ENCODE results near the gene KREMEN2. TPM values are rescaled to one million over a fixed set of nuclear protein-coding genes. Genes with fewer than 3 reads are reported as not detected.

KREMEN2 gene
- total and polyA plus RNA-seq, 4 donors, result 0.06 to 0.15 (median 0.14) TPM; not detected in 1

GRCh38 chr16:3012828-3013420 lies 48.8 kb downstream of the KREMEN2 start, which contains the start of gene CLDN9:
TSS of gene CLDN9 (plus strand) at chr16:3012923. CDS start at chr16:3013363, 440 bp downstream.
- H3K9ac ChIP-seq (ENCODE audit: insufficient read depth in 1 of 2, low read length in 2 of 2), result peak within 1 kb of the TSS in 1 of 2 donors; percentile 19
- peaks cover 0 to 49% (median 4%) of the 10 kb centered on the region in 5 donors for H3K4me1 ChIP-seq (ENCODE audit: control insufficient read depth in 5 of 5, insufficient read depth in 5 of 5, low read length in 5 of 5)
- TF ChIP-seq CTCF (IDR thresholded peaks at IDR 0.05; ENCODE audit: control extremely low read depth, extremely low read depth), result no peak
- DNase-seq (peak in 2 of 3 donors; percentile 64 to 74), ATAC-seq (ENCODE audit: insufficient read depth, low FRiP score) (peak; percentile 44)
- H3K27me3 ChIP-seq (ENCODE audit: control insufficient read depth in 3 of 3, insufficient read depth in 3 of 3, low read length in 2 of 3), result peaks cover 0 to 32% (median 26%) of the 10 kb centered on the region in 3 donors
- H3K36me3 ChIP-seq (ENCODE audit: control insufficient read depth in 4 of 4, insufficient read depth in 4 of 4, low read length in 4 of 4), result no peaks in the 10 kb centered on the region
- no peak within 1 kb of the TSS for H3K4me3 ChIP-seq
- peaks cover 0 to 2% (median 0%) of the 10 kb centered on the region in 4 donors for H3K9me3 ChIP-seq (ENCODE audit: control insufficient read depth in 4 of 4, insufficient read depth in 3 of 4, low read length in 3 of 4)
- 40 to 57% methylated on average over 27 of the region's 27 CpGs for WGBS, 2 donors
- H3K27ac ChIP-seq (ENCODE audit: low read depth in 1 of 2, low read length in 1 of 2), result no peak within 1 kb of the TSS

GRCh38 chr16:3013491-3013951 lies 49.4 kb downstream of the KREMEN2 start:
- WGBS, 2 donors, result 61 to 76% methylated on average over 27 of the region's 27 CpGs
- no peak for DNase-seq

GRCh38 chr16:3013998-3014690 lies 50.1 kb downstream of the KREMEN2 start:
- Histone ChIP-seq H3K9ac (ENCODE audit: insufficient read depth in 1 of 2, low read length in 2 of 2) (no peak overlapping the region), H3K9me3 (ENCODE audit: control insufficient read depth in 4 of 4, insufficient read depth in 3 of 4, low read length in 3 of 4) (peaks cover 0 to 2% (median 0%) of the 10 kb centered on the region in 4 donors), H3K27ac (ENCODE audit: low read depth in 1 of 2, low read length in 1 of 2) (no peak overlapping the region), H3K36me3 (ENCODE audit: control insufficient read depth in 4 of 4, insufficient read depth in 4 of 4, low read length in 4 of 4) (no peaks in the 10 kb centered on the region), H3K27me3 (ENCODE audit: control insufficient read depth in 3 of 3, insufficient read depth in 3 of 3, low read length in 2 of 3) (peaks cover 0 to 29% (median 27%) of the 10 kb centered on the region in 3 donors), H3K4me3 (no peak overlapping the region), H3K4me1 (ENCODE audit: control insufficient read depth in 5 of 5, insufficient read depth in 5 of 5, low read length in 5 of 5) (peaks cover 0 to 45% (median 5%) of the 10 kb centered on the region in 5 donors)
- no peak for TF ChIP-seq CTCF (IDR thresholded peaks at IDR 0.05; ENCODE audit: control extremely low read depth, extremely low read depth)
- DNase-seq (no peak), ATAC-seq (ENCODE audit: insufficient read depth, low FRiP score) (no peak)
- 63 to 71% methylated on average over 12 of the region's 12 CpGs for WGBS, 2 donors

More at GRCh38 chr16:3013491-3013951, 49.4 kb downstream of the KREMEN2 start:
- H3K36me3 ChIP-seq (ENCODE audit: control insufficient read depth in 4 of 4, insufficient read depth in 4 of 4, low read length in 4 of 4), result no peaks in the 10 kb centered on the region
- no peak overlapping the region for H3K27ac ChIP-seq (ENCODE audit: low read depth in 1 of 2, low read length in 1 of 2)
- no peak for TF ChIP-seq CTCF (IDR thresholded peaks at IDR 0.05; ENCODE audit: control extremely low read depth, extremely low read depth)
- no peak for ATAC-seq (ENCODE audit: insufficient read depth, low FRiP score)
- peaks cover 0 to 30% (median 28%) of the 10 kb centered on the region in 3 donors for H3K27me3 ChIP-seq (ENCODE audit: control insufficient read depth in 3 of 3, insufficient read depth in 3 of 3, low read length in 2 of 3)
- peaks cover 0 to 47% (median 5%) of the 10 kb centered on the region in 5 donors for H3K4me1 ChIP-seq (ENCODE audit: control insufficient read depth in 5 of 5, insufficient read depth in 5 of 5, low read length in 5 of 5)
- H3K4me3 ChIP-seq, result no peak overlapping the region
- H3K9me3 ChIP-seq (ENCODE audit: control insufficient read depth in 4 of 4, insufficient read depth in 3 of 4, low read length in 3 of 4), result peaks cover 0 to 2% (median 0%) of the 10 kb centered on the region in 4 donors
- H3K9ac ChIP-seq (ENCODE audit: insufficient read depth in 1 of 2, low read length in 2 of 2), result no peak overlapping the region
